HG02970 (cell line): ENCODE results near the gene NUMB.
"Not testable (repeated sequence)": the region's sequence is repeated elsewhere in the genome, so short reads cannot be mapped to it uniquely, and the experiment has no call there.

Experiments used
- ATAC-seq: cut with Tn5 transposase; IDR thresholded peaks from one replicate; pipeline ENCODE4 v1.9.1; 2021; ENCODE audit warnings: mild to moderate bottlenecking, moderate library complexity, moderate number of reproducible peaks; ENCODE audit not compliant: unreplicated experiment, low FRiP score

Gene NUMB

DNA sequence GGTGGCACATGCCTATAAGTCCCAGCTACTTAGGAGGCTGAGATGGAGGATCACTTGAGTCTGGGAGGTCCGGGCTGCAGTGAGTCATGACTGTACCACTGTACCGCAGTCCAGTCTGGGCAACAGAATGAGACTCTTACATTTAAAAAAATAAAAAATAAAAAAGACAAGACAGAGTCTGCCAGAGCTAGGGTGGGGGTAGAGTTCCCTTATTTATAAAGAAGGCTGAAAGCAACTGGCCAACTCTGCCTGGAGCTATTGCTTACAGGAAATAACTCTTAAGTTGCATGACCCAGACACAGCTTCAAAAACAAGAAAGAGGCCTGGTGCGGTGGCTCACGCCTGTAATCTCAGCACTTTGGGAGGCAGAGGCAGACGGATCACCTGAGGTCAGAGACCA lies 31.5 kb downstream of the NUMB start:
- ATAC-seq, result no peak

DNA sequence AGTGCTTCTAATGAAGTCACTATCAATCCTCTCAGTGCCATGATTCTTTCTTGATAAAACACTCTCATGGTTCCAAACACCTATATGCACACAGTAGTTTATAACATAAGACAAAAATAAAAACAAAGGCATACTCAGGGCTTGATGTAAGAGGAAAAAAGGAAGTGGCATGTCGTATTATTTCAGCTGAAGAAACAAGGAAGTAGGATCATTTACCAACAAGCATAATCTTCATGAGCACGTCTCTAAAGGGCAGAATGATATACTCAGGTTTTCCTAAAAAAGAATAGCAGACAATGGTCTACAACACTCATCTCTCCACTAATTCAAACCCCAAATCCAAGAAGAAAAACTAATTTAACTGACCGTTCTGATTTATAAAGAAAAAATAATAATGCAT lies 33.9 kb downstream of the NUMB start:
- ATAC-seq, result no peak

DNA sequence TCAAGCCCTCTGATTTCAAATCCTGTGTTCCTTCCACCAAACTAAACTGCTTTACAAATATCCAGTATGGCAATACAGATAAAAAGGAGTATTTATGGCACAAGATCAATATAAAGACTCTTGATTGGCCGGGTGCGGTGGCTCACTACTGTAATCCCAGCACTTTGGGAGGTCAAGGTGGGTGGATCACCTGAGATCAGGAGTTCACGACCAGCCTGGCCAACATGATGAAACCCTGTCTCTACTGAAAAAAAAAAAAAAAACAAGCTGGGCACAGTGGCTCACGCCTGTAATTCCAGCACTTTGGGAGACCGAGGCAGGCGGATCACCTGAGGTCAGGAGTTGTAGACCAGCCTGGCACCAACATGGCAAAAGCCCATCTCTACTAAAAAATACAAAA lies 35.3 kb downstream of the NUMB start:
- not testable (repeated sequence) for ATAC-seq

DNA sequence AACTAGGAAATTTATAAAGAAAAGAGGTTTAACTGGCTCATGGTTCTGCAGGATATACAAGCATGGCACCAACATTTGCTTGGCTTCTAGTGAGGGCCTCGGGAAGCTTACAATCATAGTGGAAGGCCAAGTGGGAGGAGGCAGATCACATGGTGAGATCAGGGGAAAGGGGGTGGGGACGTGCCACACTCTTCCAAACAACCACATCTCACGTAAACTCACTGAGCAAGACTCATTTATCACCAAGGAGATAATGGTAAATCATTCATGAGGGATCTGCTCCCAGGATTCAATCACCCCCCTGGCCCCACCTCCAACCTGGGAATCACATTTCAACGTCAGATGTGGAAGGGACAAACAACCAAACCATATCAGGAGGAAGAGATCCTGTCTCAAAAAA lies 35.8 kb downstream of the NUMB start:
- ATAC-seq, result no peak

DNA sequence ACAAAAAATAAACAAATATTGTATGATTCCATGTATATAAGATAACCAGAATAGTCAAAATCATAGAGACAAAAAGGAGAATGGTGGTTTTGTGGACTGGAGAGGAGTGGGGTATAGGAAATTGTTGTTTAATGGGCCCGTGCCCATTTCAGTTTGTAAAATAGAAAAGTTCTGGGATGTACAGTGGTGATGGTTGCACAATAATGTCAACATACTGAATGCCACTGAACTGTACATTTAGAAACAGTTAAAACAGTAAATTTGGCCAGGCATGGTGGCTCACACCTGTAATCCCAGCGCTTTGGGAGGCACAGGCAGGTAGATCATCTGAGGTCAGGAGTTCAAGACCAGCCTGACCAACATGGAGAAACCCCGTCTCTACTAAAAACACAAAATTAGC lies 40.1 kb downstream of the NUMB start:
- no peak for ATAC-seq

DNA sequence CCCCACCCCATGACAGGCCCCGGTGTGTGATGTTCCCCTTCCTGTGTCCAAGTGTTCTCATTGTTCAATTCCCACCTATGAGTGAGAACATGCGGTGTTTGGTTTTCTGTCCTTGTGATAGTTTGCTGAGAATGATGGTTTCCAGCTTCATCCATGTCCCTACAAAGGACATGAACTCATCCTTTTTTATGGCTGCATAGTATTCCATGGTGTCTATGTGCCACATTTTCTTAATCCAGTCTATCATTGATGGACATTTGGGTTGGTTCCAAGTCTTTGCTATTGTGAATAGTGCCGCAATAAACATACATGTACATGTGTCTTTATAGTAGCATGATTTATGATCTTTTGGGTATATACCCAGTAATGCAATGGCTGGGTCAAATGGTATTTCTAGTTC lies 52.1 kb downstream of the NUMB start:
- ATAC-seq, result not testable (repeated sequence)

DNA sequence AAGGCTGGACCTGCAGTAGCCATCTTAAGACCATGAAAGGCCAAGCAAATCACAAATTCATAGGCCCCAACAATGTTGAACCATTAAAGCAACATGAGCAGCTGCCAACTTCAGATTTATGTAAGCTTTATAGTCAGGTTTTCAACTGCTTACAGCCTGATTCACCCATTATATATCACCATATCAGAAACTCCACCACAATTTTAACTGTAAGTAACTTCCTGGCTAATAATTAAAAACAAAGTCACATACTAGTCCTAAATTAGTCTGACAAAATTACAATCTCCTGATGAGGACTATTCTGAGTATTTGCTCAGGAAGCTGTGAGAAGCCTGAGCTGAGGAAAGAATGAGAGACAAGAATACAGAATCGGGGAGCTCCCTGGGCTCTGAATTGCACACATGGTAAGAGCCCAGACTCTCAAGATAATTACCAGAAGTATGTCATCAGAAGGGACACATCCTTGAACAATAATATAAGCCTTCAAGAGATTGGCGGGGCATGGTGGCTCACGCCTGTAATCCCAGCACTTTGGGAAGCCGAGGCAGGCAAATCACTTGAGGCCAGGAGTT lies 55.1 kb downstream of the NUMB start:
- no peak for ATAC-seq

DNA sequence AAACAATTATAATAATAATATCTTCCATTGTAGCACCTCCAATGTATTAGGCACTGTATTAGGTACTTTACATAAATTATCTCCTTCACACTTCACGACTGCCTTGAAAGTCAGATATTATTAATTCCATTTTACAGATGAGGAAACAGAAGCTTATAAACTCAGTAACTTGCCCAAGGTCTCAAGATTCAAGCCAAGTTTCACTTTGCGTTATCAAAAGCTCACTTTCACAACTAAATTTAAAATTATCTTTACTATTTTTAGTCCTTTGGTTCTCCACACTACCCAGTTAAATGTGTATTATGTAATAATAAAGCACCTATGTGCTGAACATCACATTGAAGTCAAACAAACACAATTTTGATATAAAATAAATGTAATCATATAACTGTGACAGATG lies 55.8 kb downstream of the NUMB start:
- ATAC-seq, result no peak

DNA sequence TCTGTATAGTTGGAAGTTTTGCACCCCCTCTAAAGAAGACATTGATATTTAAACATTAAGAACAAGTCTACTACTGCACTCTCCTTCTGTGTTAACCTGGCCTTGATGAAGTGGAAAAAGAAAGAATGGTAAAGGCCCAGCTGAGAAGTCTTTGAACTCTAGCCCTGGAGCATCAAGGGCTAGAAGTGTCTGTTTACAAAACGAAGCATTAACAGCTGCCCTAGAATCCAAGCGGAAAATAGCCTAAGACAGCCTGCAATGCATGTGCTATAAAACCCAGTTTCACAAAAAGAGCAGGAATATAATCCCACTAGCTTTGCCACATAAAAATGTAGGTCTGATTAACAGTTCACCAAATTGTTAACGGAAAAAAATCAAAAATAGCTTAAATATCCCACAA lies 60.5 kb downstream of the NUMB start:
- no peak for ATAC-seq

DNA sequence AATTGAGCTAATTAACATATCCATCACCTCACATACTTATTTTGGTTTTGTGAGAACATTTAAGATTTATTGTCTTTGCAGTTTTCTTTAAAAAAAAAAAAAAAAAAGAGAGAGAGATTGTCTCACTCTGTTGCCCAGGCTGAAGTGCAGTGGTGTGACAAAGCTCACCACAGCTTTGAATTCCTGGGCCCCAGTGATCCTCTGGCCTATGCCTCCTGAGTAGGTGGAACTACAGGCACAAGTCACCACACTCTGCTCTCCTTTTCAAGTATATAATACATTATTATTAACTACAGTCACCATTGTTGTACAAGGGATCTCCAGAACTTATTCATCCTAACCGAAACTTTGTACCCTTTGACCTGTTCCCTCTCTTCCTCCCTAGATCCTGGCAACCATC lies 64.0 kb downstream of the NUMB start:
- no peak for ATAC-seq

DNA sequence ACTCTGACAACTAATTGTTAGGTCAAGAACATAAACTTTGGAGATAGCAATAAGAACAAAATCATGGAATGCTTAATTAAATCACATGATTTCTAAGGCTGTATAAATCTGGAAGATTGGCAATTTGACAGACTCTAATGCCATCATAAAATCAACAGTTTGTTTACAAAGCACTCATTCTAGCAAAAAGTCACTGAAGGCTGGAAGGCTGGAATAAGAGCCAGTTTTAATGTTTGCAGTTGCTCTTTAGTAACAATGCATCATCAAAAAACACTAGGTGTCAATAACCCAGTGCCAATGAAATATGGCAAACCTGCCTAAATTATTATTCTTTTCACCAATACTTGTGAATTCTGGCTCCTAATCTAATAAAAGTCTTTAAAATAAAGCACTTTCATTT lies 65.0 kb downstream of the NUMB start:
- ATAC-seq, result no peak

DNA sequence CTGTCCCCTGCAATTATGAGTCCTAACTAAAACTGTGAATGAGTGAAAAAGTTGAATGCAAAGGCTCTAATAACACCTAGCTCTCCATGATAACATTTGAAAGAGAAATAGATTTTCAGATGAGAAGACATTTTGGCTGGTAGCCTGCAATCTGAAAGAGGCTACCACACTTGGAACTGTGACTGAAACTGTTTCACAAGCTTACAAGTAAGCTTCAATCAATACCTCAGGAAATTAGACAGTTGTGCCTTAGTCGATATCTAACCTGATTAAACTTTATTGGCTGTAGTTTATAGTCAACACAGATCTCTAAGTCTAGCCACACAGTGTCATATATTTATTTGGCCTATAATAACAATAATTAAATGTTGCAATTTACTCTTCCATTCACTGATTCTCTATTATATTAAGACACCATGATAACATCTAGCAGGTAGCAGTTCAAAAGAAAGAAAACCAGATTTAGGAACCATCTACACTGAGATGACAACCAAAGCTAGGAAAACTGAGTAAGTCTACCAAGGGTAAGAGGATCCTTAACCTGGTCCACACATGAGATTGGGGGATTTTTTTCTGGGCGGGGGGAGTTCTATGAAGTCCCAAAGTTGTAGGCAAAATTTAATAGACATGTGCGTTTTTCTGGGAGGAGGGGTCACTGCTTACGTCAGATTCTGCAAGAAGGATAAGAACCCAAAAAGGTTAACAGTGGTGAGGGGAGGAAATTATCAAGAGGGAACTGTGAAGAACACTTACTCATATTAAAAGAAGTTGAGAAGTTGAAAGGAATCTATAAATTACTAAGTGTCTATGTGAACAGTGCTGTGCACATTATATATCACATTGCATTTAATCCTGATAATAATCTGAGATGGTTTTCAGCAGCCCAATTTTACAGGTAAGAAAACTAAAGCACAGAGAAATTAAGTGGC lies 65.8 kb downstream of the NUMB start:
- no peak for ATAC-seq

DNA sequence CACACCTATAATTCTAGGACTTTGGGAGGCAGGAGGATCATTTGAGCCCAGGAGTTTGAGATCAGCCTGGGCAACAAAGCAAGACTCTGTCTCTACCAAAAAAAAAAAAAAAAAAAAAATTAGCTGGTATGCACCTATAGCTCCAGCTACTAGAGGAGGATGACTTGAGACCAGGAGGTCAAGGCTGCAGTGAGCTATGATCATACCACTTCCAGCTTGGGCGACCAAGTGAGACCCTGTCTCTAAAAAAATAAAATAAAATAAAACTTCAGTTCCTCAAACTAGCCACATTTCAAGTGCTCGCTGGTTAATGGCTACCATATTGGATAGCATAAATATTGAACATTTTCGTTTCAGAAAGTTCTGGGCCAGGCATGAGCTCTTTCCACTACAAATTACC lies 70.5 kb downstream of the NUMB start:
- ATAC-seq, result not testable (repeated sequence)

DNA sequence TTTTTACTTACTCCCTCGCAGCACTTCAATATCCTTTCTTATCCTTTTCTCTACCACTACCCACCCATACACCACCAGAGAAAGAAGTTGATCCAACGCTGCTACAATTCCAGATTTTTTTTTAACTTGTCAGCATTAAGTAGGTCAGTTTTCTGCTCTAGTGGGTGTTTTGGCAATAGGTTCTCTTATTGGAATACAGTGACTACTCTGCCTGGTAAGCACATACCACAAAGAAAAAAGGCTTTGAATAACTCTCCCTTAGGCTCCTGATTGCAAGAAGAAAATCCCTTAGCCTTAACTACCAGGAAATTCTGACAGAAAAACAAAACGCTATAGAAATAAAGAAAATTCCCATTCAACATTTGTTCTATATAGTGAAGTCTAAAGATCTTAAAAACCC lies 72.0 kb downstream of the NUMB start:
- ATAC-seq, result no peak

DNA sequence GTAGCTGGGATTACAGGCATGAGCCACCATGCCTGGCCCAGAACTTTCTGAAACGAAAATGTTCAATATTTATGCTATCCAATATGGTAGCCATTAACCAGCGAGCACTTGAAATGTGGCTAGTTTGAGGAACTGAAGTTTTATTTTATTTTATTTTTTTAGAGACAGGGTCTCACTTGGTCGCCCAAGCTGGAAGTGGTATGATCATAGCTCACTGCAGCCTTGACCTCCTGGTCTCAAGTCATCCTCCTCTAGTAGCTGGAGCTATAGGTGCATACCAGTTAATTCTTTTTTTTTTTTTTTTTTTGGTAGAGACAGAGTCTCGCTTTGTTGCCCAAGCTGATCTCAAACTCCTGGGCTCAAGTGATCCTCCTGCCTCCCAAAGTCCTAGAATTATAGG lies 73.3 kb downstream of the NUMB start:
- not testable (repeated sequence) for ATAC-seq

DNA sequence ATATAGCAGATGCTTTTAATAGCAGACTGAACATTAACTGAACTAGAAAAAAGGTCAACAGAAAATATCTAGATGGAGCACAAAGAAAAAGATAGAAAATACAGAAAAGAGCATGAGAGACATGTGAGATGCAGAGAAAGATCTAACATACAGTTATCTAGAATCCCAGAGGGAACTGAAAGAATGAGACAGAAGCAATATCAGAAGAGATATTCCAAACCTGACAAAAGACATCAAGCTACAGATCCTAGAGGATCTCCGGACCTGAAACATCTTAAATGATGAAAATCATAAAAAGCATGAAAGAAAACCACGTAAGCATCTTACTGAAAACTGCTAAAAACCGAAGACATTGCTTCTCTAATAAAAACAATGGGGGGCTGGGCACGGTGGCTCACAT lies 75.0 kb downstream of the NUMB start:
- ATAC-seq, result no peak

DNA sequence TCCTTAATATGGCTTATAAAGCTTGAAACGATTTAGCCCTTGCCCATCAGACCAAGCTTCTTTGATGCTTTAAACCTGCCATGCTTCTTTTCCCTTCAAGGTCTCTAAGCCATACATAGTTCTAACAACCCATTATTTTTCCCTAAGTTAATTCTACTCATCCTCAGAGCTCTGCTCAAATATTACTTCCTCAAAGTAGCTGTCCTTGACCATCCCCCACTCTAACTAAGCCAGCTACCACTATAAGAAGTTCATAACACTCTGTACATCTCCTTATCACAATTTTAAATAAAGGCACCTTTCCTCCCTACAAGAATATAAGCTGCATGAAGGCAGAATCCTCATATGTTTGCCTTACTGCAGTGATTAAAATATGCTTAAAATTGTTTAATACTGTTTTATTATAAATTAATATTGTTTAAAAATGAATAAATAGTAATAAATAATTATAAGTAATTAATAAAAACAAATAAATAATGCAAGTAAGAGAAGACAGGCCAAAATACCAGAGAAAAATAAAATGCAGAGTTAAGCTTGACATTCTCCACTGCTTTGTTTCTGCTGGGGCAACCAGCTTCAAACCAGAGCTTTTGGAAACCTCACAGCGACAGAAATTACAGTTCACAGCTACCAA lies 76.8 kb downstream of the NUMB start:
- no peak for ATAC-seq

DNA sequence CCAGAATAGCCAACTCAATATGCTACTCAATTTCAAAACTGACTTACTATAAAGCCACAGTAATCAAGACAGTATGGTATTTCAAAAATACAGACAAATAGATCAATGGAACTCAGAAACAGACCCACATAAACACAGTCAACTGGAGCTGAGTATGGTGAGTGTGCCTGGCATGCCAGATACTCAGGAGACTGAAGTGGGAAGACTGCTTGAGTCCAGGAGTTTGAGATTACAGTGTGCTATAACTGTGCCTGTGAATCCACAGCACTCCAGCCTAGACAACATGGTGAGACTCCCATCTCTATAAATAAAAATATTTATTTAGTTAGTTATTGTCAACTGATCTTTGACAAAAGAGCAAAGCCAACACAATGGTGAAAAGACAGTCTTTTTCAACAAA lies 81.8 kb downstream of the NUMB start:
- no peak for ATAC-seq

DNA sequence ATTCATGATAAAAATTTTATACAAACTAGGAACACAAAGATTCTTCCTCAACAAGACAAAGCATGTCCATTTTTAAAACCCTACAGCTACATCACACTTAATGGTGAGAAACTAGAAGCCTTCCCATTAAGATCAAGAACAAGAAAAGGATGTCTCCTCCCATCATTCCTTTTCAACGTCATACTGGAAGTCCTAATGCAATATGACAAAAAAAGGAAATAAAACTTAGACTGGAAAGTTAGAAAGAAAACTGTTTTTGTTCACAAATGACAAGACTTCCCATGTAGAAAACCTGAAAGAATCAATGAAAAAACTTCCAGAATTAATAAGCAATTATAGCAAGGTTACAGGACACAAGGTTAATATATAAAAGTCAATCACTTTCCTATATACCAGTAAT lies 82.5 kb downstream of the NUMB start:
- ATAC-seq, result no peak

DNA sequence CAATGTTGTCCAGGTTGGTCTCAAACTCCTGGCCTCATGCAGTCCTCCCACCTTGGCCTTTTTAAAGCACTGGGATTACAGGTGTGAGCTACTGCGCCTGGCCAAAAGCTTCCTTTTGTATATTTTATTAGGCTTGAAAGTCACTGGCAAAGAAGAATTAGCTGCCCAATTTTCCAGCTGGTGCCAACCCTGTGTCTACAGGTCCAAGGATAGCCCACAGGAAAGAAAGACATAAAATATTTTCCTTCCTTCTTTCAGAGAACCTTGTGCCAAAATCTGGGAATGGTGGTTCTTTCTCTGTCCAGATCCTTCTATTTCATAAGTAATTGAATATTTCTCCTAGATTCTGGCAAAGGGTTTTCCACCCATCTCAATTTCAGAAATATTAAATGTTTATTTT lies 84.1 kb downstream of the NUMB start:
- ATAC-seq, result no peak

DNA sequence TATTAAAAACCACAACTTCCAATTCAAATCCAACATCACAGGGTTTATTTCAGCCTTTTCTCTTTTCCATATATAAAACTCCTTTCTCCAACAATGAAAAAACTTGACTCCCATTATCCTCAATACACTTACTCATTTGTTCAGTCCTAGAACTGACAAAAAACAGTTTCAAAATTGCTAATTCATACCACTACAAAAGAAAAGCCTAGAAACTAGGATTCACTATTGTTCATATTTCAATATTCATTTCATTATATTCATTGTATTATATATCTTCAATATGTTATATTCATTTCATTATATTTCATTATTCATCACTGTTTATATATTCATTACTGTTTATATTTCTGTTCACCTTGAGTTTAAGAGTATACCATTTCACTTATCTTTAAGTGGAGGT lies 85.8 kb downstream of the NUMB start:
- ATAC-seq, result no peak

DNA sequence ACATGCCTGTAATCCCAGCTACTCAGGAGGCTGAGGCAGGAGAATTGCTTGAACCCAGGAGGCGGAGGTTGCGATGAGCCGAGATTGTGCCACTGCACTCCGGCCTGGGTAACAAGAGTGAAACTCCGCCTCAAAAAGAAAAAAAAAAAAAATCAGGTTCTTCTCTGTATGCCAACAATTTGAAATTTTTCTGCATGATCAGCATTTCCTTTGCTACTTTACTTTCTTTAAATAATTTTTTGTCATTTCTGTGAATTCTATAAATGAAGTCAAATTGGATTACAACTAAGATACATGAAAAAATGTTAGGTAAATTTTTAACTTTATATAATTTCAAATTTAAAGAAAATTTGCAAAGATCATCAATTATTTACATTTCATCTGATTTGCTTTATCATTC lies 87.8 kb downstream of the NUMB start:
- ATAC-seq, result no peak
